Lower leg skin (tissue), 3 donors: Measurements from ENCODE around the gene AVPI1.

Experiments
- CTCF ChIP-seq, 3 donors: fragments of 450-650 bp; IDR thresholded peaks; one replicate each; pipeline ENCODE4 v1.5.1; 2016; ENCODE audit warnings: antibody characterized with exemption in 3 of 3, mild to moderate bottlenecking in 3 of 3, moderate library complexity in 2 of 3
- POLR2A ChIP-seq, 2 donors: fragments of 450-650 bp; IDR thresholded peaks; one replicate each; pipeline ENCODE4 v1.6.1; 2016 to 2017; ENCODE audit warnings: antibody characterized with exemption in 2 of 2, mild to moderate bottlenecking in 1 of 2, moderate library complexity in 1 of 2

- TF ChIP-seq CTCF (IDR thresholded peaks at IDR 0.05): no peak
- no peak for TF ChIP-seq POLR2A (IDR thresholded peaks at IDR 0.05)
Observed at GRCh38 chr10:97705006-97705670, 18.1 kb upstream of the AVPI1 start.
